ENCODE measurements around the gene SMPD3.

SMPD3 gene

DNA sequence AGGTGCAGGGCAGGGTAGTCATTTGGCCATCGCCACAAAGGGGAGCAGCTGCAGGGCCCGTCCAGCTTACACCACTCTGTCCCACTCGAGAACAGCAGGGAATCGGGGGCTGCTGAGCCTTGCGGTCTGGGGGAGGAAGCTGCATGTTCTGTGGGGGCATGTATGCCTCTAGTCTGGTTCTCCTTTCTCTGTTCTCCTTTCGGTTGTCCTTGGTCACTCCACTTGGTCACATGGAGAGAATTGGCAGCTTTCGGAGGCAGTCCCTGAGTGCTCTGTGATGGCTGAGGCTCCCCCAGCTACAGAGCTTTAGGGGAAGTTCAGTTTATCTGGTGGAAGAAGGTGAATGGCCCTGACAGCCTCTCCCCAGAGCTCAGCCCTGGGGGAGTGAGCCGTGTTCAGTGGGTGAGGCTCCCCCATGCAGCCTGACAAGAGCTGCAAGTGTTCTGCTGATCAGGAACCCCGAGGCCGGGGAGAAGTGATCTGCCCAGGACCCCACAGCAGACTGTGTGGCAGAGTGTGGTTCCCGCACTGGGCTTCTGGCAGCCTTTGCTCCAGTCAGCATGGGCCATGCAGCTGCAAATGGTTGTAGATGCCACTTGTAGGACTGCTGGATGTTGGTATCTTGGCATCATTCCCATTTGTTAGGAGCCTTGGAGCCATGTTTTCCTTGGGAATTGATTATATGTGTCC is 22.3 kb upstream of the SMPD3 start:
- no peak for DNase-seq

DNA sequence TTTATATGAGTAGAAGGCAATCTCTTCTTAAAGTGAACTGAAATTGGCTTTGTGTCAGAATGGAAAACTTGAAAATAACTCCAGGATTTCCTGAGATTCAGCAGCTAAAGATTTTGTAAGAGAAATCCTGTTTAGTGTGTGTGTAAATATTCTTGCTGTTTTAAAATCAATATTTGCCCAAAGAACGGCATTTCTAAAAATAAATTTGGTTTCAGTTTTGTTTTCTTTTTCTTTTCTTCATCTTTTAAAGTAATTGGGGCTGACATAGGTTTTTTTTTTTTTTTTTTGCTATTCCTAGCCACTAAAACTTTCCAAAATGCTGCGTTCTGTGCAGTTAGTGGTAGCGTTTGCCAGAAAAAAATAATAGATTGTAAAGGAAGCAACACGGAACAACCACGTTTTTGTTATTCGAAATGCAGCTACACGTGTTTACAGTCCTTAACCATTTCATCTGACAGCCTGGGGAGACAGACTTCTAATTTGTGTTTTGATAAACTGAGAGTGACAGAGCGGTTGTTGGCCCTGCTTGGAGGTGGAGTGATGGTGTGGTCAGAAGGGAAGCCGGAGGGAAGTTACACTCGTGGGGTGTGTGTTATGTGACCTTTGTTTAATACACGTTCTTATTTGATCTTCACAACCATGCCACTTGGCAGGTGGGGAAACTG is 21.6 kb upstream of the SMPD3 start:
- DNase-seq, result no peak

DNA sequence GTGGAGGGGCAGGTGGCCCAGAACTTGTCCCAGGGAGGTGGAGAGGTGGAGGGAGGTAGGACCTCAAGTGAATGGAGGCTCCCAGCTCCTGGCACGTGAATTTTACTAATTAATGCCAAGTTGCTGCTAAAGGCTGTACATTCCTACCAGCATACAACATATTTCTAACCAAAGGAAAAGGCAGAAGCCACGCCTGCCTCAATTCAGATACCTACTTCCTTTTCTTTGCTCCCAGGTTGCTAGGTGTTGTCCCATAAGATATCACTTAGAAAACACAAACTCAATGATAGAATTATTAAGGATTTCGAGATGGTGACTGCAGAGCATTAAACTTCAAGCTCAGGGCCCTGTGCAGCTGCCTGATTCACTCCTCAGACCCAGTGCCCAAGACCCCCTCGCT is 20.5 kb upstream of the SMPD3 start:
- DNase-seq, result no peak

DNA sequence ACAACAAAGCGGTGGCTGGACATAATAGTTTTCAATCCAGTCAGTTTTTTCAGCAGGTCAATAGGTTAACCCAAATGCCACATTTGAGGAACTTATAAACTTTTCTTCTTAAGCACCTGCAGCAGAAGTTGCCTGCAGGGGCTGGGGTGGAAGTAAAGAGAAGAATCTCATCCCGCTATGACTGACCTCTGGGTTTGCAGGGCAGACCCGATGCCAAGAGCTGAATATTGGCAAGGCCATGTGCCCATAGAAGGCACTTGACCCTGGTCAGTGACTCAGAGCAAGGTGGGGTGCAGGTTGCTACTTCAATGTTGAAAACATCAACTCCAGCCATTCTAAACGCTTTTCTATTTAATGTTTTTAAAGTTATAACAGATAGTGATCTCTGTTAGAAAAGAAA is 17.9 kb upstream of the SMPD3 start:
- no peak for DNase-seq

DNA sequence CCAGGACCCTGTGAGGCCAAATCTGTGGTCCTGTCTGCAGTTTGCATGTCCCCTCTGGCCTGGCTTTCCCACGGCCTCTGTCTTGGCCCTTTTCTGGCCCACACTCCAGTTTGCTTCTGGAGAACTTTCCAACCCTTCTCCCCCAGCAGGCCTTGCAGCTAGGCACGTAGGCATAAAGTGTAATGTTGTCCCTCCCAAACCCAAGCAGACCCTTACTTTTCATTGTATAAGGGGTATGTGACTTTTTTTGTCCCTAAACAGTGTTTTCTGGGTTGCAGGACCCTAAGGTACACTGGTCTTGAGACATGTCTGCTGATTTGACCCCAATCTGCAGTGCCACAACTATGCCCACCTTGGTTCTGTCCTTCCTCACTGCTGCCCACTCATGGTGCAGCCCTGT is 15.6 kb upstream of the SMPD3 start:
- no peak for DNase-seq

DNA sequence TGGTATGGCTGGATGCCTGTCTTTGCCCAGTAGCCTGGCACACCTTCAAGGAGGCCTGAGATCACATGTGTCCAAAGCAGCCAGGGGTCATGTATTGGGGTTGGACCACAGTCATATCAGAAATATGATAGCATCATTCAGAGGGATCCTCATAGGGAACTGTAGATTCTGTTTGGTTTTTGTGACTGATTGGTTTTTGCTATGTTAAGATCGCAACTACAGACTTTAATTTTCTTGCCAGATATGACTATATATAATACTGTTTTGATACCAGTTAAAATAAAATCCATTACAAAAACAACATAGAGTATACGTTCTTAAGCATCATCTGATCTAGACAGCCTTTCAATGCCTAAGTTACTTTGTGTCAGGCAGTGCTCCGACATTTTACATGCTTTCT is 11.8 kb upstream of the SMPD3 start:
- no peak for DNase-seq

DNA sequence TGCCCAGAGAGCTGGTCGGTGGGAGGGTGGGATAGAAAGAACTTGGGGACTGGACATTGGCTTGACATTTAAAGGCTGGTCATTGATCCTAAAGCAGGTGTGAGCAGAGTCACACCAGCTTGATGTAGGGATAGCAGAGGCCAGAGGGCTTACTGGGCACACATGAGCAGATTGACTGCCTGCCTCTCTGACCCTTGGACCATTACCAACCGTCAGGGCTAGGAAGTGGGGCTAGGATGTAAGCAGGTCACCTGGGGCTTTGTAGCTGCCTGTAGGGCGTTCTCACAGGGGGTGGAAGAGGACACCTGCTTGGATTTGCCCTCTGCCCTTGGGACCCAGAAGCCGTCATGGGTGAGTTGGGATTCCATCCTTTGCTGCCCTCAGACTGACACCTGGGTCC is 11.1 kb upstream of the SMPD3 start:
- no peak for DNase-seq

DNA sequence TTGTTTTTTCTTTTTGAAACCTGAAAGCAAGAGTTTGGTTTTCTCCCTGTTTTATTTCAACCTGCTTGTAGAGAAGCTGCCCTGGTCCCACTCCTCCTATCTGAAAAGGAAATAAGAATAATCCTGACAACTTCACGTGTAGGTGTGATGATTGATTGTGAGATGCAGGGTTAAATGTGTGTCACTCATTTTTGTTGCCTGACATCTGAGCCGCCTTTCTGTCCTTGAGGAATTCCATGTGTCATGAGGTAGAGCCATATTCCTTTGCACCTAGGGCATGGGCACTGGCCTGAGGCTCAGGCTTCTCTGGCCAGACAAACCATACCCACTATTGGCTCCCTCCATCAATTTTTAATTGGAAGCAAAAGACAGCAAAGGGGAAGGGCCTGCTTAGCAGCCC is 10.2 kb upstream of the SMPD3 start:
- no peak for DNase-seq

DNA sequence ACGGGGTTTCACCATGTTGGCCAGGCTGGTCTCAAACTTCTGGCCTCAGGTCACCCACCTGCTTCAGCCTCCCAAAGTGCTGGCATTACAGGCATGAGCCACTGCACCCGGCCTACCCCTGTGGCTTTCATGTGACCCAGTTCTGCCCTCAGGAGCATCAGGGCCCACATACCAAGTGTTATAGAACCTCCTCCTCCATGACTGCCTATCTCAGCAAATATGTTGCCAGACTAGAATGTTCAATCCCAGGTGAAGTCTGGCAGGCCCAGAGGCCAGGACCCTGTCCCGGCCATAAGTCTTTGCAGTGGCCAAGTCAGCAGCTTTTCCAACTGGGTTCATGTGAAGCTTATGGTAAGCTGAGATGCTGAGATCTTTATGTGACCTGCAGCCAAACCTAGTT is 9.8 kb upstream of the SMPD3 start:
- no peak for DNase-seq

DNA sequence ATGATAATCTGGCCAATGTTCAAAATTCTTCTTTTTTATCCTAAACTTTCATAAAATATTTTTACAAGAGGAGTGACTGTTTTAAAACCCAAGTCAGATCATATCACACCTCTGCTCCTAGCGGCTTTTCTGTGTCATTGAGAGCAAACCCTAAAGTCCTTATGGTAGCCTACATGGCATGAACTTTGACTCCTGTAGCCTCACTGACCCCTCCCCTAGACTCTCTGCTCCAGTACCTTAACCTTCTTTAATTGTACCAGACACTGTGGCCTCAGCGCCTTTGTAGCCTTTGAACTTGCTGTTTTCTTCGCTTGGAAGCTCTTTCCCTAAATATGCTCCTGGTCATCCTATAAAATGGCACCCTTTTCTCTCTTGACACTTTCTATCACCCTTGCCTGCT is 7.3 kb upstream of the SMPD3 start:
- DNase-seq, result no peak

DNA sequence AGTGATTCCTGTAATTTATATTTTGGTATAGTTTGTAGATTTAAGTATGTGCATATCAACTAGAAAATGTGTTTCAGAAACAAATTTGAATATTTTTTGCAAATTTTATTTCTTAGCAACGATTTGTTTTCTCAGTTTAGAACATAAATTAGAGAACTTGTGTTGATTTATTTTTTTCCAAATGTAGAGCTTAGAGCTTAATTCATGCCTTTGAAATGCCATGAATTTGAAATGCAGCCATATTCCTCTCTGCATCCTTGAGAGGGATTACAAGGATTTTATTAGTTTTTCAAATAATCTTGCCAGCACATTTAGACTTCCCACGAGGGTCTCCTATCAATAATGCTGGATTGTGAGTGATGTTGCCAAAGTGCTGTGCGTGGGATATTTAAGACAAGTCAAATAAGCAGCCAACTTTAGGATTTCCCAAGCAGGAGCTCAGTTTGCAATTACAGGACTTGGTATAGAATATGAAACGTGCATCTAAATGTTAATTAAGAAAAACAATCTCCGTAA is 6.7 kb upstream of the SMPD3 start:
- DNase-seq, result no peak

DNA sequence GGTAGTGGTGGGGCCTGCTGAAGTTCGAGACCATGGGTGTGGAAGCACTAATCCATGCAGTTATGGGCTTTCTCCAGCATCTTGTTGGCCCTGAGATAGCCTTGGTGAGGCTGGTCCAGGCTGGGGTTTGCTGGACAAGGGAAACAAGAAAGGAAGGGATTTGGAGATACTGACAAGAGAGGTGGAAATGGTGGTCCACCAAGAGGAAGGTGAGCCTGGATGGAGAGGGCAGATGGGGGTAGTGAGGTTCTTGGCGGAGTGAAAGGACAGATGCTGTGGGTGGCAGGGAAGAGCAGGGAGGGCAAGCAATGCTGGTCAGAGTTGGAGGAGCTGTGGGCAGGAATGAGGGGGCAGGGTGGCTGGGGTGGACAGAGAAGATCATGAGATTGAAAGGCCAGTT is 5.5 kb upstream of the SMPD3 start:
- no peak for DNase-seq

DNA sequence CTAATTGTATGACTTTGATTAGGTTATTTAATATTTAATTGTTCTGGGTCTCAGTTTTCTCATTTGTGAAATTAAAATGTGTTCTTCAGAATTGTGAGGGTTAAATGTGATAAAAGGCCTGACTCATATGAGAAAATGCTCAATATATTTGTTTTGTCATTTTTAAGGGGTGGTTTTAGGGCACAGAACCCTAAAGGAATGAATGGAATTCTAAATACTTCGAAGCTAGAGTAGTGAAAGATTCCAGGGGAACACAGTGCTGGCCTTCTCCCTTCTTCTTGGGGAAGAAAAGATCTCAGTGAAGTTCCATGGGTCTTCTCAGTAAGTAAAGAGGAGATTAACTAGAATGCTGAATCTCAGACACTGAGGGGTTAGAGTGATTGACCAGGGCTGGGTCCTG is 3.9 kb upstream of the SMPD3 start:
- DNase-seq, result no peak

DNA sequence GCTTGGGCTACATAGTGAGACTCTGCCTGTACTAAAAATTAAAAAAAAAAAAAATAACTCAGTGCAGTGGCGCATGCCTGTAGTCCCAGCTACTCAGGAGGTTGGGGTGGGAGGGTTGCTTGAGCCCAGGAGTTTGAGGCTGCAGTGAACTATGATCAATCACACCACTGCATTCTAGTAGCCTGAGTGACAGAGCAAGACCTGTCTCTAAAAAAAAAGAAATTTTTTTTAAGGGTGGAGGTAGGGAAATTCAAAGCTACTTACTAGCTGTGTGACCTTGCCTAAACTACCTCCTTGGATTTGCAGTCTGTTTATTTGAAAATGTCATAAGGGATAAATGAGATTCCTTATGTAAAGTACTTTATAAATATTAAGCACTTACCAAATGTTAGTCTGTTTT is 3.4 kb upstream of the SMPD3 start:
- DNase-seq, result no peak

DNA sequence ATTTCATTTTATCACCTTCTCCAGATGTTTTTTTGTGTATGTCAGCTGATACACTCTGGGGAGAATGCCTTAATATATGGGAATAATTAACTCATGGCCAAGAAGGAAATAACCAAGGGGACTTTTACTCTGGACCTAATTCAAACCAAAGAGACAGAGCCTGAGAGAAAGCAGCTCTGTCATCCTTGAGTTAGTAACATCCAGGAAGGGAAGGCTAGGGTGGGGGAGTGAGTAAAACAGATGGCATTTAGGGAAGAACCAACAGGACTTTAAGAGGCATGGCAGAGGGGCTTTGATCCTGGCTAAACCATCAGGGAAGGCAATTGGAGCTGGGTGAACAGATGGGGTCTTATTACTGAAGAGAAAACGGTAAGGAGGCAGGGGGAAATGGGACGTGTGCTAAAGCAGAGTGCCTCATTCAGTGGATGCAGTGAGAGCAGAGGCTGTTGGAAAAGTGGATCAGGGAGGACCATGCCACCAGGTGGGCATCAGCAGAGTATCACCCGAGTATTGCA is 2.5 kb upstream of the SMPD3 start:
- DNase-seq, result no peak

DNA sequence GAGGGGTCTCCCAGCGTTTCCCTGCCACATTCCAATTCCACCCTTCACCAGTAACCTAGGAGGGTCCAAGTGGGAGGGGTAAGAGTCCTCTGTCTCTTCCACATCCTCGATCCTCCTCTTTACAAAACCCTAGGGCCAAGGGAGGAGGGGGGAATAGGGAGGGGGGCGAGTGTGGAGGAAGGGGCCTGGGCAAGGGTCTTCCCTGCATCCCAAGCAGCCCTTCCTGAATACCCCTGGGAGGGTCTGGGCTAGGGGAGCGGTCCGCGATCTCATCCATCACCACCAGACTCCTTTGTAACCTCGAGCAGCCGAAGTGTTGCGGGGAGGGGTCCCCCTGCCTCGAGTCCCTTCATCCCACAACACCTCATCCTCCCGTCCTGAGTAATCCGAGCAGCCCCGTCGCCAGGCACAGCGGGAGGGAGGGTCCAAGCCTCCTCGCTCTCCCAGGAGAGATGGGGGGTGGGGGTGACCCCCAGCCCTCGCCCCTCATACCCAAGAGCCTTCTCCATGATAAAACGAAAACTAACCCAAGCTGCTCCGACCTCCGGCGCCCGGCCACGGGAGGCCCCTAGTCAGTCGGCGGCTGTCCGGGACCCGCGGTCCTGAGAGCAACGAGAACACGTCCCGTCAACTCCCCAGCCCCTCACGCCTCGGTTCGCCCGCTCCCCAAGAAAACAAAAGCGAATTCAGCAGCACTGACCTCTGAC is 502 bp downstream of the SMPD3 start:
- DNase-seq, result no peak

DNA sequence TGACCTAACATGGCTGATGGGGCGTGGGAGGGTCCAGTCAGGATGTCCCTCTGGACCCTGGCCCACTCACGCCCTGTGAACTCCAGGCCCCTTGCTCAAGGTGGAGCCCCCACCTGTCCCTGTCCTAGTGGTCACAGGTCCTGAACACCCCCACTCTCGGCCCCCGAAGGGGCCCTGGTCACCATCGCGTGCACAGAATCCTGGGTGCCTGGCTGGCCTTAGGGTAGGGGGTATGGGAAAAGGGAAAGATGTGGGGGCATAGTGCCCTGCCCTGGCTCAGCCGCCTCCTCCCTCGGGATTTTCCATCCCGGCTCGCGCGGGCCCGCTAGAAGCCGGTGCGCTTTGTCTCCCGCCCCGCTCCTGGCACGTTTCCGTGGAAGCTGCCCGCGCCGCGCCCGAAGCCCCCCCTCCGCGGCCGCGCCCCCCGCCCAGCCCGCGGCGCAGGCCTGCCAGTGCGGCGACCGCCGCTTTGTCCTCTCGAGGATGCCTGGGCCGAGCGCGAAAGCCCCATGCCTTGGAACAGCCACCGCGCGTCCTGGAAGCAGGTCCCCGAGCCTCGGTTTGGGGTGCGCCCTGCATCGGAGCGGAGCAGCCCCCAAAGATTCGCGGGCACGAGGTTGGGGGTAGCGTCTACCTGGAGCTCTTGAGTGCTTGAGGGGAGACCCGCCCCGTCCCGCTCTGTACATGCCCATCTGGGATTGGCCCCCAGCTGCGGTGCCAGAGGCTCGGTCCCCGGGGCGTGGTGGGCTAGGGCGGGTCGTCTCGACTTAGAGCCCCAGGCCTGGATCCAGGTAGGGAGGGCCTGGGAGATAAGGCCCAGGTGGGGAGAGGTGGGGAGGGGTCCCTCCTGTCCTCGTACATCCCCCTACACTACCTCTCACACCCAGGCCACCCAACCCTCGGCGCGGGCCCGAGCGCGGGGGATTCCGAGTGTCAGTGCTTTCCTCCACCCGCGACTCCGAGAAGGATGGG is 1.3 kb downstream of the SMPD3 start:
- DNase-seq, result no peak

DNA sequence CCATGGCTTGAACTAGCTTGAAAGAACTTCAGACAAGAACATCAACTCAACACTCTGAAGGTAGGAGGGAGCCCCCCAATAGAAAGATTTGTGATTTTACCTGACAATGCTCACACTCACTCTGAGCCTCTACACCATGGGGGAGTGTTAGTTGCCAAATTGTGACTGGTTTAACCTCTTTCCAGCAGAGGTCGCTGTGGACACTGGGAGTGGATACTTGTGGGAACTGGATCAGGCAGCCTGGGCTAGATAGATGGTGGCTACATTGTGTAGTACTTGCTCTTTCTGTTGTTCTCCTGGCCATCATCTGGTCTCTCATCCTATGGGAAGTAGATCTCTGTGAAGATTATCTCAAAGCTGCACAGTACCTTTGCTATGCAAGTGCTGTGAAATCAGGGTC is 2.9 kb downstream of the SMPD3 start:
- DNase-seq, result peak; percentile 35

DNA sequence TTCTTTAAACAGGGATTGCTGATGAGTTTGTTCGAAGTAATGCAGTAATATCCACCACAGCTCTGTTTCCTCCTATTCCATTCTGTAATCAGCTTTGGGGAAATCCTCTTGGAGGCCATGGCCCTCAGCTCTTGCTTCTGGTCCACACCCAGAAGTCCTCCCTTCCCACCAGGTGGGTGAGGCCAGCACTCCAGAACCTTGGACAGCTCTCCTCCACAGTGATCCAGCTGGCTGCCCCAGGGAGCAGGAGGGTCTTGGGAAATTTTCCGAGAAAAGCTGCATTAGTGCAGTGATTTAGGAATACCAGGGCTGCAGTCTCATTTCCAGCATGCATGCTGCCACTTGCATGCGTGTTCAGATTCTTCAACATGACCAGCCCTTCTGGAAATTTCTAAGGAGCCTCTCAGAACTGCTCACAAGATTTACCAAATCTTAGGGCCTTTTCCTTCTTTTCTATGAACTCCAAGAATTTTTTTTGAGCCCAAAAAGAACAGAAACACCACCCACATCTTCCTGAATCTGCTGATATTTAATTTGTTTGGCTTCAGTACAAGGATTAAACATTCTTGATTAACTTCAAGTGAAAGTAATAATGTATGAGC is 4.2 kb downstream of the SMPD3 start:
- no peak for DNase-seq

DNA sequence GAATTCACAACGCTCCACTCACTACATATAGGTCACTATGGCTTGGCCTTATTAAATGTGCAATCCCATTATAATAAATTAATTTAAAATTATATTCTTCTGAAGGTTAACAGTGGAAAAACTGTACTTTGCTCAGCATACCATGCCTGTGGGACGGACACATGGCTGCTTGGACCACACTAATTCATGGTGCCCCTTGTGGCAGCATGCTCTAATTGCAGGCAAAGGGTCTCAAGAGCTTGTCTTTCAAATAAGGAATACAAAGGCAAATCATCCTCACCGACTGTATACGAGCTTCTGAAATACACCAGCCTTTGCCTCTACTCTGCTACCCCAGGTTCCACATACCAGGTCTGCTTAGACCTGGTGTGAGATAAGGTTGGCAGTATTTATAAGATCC is 11.7 kb downstream of the SMPD3 start:
- no peak for DNase-seq

DNA sequence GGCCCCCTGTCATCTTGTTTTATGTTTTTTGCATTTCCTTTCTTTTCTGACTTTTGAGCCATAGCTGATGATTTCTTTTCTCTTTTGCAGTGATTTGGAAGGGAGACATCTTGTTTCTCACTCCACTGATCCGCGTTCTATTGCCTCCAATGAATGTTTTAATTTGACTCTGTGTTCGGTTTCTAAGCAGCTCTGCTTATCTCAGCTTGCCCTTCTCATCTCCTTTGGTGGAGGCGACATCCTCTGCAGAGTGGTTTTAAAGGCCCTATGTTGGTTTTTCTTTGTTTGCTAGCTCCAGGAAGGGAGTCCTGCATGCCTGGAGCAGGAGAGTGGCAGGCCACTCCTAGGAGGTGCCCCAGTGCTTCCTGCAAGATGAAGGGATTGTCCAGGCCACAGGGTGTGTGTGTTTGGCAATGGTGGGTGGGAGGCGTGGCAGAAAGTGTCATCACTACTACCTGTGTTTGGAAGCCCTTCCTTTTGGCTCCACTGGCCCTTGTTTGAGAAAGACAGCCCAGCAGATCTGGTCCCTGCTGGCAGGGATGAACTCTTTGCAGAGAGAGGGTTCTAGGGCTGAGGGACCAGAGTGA is 13.6 kb downstream of the SMPD3 start:
- no peak for DNase-seq

DNA sequence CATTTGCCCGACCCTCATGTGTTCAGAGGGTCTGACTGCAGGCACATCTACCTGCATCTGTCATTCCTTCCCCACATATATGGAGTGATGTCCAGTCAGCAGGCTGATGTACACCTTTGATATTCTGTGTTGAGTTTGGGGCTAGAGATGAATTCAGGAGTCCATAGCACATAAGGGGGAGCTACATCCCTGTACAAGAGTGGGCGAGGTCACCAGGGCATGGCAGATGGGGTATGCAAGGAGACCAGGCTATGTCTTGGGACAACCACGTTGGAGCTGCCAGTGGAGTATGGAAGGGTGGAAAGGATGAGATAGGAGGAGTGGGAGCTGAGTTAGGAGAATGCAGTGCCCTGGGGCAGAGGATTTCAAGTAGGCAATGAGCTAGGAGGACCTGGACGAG is 15.0 kb downstream of the SMPD3 start:
- no peak for DNase-seq
